DMS79 treated with DMSO at 0.1 percent for 48 hours (cell line): Measurements from ENCODE around the gene PILRA.
"Not testable (repeated sequence)": the region's sequence is repeated elsewhere in the genome, so short reads cannot be mapped to it uniquely, and the experiment has no call there.

Experiments used
- DNase-seq: peaks from one replicate; lab custom pipeline; 2025; lab: John Stamatoyannopoulos, UW

The PILRA gene

DNA sequence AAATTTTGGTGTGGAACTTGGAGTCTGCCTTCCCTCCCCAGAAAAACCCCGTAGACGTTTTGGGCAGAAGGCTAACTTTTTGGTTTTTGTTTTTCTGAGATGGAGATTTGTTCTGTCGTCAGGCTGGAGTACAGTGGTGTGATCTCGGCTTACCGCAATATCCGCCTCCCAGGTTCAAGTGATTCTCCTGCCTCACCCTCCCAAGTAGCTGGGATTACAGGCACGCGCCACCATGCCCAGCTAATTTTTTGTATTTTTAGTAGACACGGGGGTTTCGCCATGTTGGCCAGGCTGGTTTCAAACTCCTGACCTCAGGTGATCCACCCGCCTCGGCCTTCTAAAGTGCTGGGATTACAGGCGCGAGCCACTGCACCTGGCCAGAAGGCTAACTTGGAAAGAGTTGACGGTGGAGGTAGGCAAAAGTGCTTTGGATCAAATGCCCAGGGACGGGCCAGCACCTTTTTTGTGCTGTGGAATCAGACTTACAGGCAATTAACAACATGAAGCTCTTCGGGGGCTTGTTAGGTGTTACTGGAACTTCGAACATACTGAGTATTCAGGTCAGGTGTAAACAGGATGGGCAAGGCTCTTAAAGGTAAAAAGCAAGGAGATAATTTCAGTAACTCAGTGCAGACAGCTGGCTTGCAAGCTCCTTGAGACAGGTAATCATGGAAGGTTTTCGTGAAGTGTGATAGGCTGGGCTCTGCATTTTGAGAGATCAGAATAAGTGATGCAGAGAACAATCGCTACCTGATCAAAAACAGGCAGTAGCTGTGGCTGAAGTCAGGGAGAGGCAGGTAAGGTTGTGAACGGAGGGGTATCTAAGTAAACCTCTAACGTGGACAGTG is 61.2 kb downstream of the PILRA start:
- DNase-seq = no peak

GRCh38 chr7:100435401-100436304 is 62.4 kb downstream of the PILRA start:
- DNase-seq = no peak

DNA sequence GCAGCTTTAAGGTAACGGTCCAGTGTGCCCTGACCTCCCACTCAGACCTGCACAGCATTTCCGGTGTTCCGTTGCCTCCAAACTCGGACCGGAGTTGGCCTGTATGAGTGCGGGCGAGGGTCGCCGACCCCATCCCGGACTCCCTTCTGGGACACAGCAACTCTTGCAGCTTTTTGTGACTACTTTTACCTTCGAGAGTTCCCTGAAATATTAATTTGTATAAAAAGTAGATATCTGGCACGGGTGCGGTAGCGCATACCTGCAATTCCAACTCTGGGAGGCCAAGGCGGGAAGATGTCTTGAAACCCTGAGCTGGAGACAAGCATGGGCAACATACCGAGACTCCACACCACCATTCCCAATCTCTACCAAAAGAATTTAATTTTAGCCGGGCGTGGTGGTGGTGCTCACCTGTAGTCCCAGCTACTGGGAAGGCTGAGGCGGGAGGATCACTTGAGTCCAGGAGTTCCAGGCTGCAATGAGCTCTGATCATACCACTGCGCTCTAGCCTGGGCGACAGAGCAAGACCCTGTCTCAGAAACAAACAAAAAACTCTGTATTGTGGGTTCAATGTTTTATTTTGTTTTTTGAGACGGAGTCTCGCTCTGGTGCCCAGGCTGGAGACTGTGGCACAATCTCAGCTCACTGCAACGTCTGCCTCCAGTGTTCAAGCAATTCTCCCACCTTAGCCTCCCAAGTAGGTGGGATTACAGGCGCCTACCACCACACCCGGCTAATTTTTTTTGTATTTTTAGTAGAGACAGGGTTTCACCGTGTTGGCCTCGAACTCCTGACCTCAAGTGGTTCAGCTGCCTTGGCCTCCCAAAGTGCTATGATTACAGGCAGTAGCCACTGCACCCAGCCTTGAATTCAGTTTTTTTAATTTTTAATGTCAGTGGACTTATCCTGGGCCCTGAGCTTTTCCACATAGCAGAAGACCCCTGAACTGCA is 64.1 kb downstream of the PILRA start:
- DNase-seq = no peak

DNA sequence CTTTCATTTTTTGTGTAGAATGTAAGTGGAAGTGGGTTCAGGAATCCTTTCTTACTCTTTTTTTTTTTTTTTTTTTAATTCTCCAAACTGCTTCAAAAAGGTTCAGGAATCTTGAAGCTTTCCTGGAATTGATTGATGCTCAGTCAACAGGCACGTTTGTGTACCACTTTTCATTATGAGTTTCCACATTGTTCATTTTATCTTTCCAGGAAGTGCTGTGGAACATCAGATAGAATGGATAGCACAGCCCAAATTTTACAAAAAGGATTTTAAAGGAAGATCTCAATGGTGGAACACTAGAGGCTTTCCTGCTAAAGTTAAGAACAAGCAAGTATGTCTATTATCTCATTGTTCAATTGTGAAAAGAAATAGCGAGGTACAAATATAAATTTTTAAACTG is 64.9 kb downstream of the PILRA start:
- DNase-seq = no peak

DNA sequence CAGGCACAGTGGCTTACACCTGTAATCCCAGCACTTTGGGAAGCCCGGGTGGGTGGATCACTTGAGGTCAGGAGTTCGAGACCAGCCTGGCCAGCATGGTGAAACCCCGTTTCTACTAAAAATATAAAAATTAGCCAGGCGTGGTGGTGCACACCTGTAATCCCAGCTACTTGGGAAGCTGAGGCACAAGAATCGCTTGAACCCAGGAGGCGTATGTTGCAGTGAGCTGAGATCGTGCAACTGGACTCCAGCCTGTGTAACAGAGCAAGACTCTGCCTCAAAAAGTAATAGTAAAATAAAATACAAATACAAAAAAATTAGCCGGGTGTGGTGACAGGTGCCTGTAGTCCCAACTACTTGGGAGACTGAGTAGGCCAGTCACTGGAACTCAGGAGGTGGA is 65.4 kb downstream of the PILRA start:
- DNase-seq = not testable (repeated sequence)

- DNase-seq = not testable (repeated sequence)
Measured at GRCh38 chr7:100439244-100439643, 66.0 kb downstream of the PILRA start.

- DNase-seq = no peak
Measured at GRCh38 chr7:100441641-100442535, 68.6 kb downstream of the PILRA start.

GRCh38 chr7:100443096-100443840 is 70.0 kb downstream of the PILRA start:
- DNase-seq = no peak

DNA sequence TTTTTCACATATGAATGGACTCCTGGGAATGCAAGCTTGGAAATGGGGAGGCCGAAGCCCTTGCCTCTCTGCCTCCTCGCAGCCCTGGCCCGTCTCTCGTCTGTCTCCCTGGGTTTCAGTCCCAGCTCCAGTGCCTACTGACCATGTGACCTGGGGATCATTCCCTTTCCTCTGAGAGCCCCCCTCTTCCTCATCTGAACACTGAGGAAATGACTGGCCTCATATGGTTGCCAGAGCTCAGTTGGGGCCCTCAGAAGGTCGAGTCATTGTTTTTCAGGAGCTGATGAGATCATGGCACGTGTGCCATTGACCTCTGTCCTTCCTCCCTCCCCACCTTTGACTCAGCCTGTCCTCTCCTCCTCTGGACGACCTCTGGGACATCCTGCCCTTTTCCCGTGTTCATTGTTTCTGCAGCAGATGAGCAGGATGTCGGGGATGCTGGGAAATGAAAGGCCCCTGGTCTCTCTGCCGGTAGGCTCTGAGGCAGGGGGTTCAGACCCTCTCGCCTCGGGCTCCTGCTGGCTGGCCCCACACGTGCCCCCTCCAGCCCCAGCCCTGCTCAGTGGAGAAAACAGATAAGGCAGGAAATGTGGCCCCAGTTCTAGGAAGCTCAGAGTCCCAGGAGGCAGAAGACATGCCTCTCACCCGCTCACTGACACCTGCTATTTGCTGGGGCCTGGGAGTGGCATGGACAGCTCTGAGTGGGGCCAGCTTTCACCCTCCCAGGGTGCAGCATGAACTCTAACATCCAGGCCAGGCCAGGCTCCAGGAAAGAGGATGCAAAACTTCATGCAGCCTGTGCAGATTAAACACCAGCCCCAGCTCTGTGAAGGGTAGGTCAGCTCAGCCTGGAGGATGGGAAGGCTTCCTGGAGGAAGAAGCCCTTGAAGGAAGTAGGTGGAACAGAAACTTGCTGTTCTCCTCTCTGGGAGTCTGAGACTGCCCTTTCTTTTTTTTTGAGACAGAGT is 71.3 kb downstream of the PILRA start:
- no peak for DNase-seq

GRCh38 chr7:100446040-100446439 is 72.8 kb downstream of the PILRA start:
- DNase-seq = no peak

DNA sequence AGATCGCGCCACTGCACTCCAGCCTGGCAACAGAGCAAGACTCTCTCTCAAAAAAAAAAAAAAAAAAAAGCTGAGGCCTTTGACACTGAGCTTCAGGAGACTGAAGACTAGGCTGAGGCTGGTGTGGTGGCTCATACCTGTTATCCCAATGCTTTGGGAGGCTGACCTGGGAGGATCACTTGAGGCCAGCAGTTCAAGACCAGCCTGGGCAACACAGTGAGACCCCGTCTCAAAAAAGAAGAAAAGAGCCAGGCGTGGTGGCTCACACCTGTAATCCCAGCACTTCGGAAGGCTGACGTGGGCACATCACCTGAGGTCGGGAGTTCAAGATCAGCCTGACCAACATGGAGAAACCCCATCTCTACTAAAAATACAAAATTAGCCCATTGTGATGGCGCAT is 74.1 kb downstream of the PILRA start:
- DNase-seq = not testable (repeated sequence)

- no peak for DNase-seq
Measured at GRCh38 chr7:100449190-100449795, 76.0 kb downstream of the PILRA start.
